K562 (cell line): ENCODE results near the gene MLST8. TPM values are rescaled to one million over a fixed set of nuclear protein-coding genes. Genes with fewer than 3 reads are reported as not detected.

Experiments
- JUNB ChIP-seq: fragments of 450-650 bp; formaldehyde crosslinking; conservative IDR thresholded peaks from 2 replicates; pipeline ENCODE4 v1.4.0; 2020; ENCODE audit warnings: mild to moderate bottlenecking
- polyA plus RNA-seq, 8 experiments: library from polyadenylated mRNA; depleted of rRNA in 4 of 8; stranded (reverse) in 5 of 8; unstranded in 3 of 8; fragments of >200 nt; fragmentation: Nextera tagmentation in 2 of 8; fragmentation: Illumina TruSeq in 1 of 8; extraction: Ambion mirVana in 2 of 8; extraction: Trizol in 1 of 8; gene quantifications; 2 replicates each; pipeline versions ENCODE4 v1.2.1 to v1.2.3, GENCODE V29; 2011 to 2014; ENCODE audit warnings: inconsistent platforms in 1 of 8, missing spikeins in 1 of 8
- total RNA-seq, 7 experiments: library from RNA; depleted of rRNA in 6 of 7; stranded (reverse); fragments of >200 nt in 6 of 7; fragmentation: Illumina TruSeq in 2 of 7; extraction: Trizol in 2 of 7; gene quantifications; 2 replicates each; pipeline versions ENCODE4 v1.2.1 to v1.2.3, GENCODE V29; 2011 to 2021; ENCODE audit warnings: low replicate concordance in 1 of 7
- TF ChIP-seq, protein P1 (sequence below): fragments of 200-600 bp; sonication (generic); IDR thresholded peaks from one replicate; pipeline ENCODE4 v1.6.1; 2012; ENCODE audit warnings: mild to moderate bottlenecking, low read depth, low read length, inconsistent platforms
- TF ChIP-seq, protein P2 (sequence below): sonication (generic); formaldehyde crosslinking; IDR thresholded peaks from 2 replicates; pipeline ENCODE4 v1.8.0; 2022; ENCODE audit warnings: mild to moderate bottlenecking, low read depth, missing genetic modification reagents
- TF ChIP-seq, protein P3 (sequence below): fragments of 450-650 bp; IDR thresholded peaks from 2 replicates; pipeline ENCODE4 v1.6.1; 2016; ENCODE audit warnings: missing biosample characterization, missing genetic modification characterization

The MLST8 gene
- total and polyA plus RNA-seq, 9 of the 15 experiments (the other 6 are each of a cell fraction or from before 2014, with no cell fraction given), result 1.5 to 116 (median 43.3) TPM

DNA sequence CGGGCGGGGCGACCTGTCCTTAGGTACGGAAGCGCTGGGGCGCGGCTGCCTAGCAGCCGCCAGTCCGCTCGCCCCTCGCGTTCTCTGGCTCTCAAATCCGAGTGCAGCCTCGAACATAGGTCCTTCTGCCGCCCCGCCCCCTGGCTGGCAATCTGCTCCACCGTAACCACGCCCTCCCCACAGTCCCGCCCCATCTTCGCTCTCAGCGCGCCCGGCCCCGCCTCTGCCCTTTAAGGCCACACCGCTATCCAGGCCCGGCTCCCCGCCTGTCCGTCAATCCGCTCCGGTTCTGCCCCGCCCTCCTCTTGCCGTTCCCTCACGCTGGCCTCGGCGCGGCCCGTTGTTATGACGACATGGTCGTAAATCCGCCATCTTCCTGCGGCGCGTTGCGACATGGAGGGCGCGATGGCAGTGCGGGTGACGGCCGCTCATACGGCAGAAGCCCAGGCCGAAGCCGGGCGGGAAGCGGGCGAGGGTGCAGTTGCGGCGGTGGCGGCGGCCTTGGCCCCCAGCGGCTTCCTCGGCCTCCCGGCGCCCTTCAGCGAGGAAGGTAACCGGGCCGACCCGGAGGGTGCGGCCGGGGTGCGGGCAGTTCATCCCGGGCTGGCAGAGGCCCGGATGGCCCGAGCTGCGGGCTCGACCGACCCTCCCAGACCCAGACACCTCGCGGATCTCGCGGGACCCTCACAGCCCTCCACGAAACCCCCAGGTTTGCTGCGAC, 18.1 kb downstream of the MLST8 start, which contains the start of gene E4F1 (continued):
- TF ChIP-seq, protein P1, sequence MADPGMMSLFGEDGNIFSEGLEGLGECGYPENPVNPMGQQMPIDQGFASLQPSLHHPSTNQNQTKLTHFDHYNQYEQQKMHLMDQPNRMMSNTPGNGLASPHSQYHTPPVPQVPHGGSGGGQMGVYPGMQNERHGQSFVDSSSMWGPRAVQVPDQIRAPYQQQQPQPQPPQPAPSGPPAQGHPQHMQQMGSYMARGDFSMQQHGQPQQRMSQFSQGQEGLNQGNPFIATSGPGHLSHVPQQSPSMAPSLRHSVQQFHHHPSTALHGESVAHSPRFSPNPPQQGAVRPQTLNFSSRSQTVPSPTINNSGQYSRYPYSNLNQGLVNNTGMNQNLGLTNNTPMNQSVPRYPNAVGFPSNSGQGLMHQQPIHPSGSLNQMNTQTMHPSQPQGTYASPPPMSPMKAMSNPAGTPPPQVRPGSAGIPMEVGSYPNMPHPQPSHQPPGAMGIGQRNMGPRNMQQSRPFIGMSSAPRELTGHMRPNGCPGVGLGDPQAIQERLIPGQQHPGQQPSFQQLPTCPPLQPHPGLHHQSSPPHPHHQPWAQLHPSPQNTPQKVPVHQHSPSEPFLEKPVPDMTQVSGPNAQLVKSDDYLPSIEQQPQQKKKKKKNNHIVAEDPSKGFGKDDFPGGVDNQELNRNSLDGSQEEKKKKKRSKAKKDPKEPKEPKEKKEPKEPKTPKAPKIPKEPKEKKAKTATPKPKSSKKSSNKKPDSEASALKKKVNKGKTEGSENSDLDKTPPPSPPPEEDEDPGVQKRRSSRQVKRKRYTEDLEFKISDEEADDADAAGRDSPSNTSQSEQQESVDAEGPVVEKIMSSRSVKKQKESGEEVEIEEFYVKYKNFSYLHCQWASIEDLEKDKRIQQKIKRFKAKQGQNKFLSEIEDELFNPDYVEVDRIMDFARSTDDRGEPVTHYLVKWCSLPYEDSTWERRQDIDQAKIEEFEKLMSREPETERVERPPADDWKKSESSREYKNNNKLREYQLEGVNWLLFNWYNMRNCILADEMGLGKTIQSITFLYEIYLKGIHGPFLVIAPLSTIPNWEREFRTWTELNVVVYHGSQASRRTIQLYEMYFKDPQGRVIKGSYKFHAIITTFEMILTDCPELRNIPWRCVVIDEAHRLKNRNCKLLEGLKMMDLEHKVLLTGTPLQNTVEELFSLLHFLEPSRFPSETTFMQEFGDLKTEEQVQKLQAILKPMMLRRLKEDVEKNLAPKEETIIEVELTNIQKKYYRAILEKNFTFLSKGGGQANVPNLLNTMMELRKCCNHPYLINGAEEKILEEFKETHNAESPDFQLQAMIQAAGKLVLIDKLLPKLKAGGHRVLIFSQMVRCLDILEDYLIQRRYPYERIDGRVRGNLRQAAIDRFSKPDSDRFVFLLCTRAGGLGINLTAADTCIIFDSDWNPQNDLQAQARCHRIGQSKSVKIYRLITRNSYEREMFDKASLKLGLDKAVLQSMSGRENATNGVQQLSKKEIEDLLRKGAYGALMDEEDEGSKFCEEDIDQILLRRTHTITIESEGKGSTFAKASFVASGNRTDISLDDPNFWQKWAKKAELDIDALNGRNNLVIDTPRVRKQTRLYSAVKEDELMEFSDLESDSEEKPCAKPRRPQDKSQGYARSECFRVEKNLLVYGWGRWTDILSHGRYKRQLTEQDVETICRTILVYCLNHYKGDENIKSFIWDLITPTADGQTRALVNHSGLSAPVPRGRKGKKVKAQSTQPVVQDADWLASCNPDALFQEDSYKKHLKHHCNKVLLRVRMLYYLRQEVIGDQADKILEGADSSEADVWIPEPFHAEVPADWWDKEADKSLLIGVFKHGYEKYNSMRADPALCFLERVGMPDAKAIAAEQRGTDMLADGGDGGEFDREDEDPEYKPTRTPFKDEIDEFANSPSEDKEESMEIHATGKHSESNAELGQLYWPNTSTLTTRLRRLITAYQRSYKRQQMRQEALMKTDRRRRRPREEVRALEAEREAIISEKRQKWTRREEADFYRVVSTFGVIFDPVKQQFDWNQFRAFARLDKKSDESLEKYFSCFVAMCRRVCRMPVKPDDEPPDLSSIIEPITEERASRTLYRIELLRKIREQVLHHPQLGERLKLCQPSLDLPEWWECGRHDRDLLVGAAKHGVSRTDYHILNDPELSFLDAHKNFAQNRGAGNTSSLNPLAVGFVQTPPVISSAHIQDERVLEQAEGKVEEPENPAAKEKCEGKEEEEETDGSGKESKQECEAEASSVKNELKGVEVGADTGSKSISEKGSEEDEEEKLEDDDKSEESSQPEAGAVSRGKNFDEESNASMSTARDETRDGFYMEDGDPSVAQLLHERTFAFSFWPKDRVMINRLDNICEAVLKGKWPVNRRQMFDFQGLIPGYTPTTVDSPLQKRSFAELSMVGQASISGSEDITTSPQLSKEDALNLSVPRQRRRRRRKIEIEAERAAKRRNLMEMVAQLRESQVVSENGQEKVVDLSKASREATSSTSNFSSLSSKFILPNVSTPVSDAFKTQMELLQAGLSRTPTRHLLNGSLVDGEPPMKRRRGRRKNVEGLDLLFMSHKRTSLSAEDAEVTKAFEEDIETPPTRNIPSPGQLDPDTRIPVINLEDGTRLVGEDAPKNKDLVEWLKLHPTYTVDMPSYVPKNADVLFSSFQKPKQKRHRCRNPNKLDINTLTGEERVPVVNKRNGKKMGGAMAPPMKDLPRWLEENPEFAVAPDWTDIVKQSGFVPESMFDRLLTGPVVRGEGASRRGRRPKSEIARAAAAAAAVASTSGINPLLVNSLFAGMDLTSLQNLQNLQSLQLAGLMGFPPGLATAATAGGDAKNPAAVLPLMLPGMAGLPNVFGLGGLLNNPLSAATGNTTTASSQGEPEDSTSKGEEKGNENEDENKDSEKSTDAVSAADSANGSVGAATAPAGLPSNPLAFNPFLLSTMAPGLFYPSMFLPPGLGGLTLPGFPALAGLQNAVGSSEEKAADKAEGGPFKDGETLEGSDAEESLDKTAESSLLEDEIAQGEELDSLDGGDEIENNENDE, result no peak
- TF ChIP-seq, protein P2, sequence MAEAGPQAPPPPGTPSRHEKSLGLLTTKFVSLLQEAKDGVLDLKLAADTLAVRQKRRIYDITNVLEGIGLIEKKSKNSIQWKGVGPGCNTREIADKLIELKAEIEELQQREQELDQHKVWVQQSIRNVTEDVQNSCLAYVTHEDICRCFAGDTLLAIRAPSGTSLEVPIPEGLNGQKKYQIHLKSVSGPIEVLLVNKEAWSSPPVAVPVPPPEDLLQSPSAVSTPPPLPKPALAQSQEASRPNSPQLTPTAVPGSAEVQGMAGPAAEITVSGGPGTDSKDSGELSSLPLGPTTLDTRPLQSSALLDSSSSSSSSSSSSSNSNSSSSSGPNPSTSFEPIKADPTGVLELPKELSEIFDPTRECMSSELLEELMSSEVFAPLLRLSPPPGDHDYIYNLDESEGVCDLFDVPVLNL (CRISPR knock-in tag), result 0 out of 2 replicates have a peak, but pooled peaks have one; percentile 51
- TF ChIP-seq JUNB (CRISPR knock-in tag), result no peak
- TF ChIP-seq, protein P3, sequence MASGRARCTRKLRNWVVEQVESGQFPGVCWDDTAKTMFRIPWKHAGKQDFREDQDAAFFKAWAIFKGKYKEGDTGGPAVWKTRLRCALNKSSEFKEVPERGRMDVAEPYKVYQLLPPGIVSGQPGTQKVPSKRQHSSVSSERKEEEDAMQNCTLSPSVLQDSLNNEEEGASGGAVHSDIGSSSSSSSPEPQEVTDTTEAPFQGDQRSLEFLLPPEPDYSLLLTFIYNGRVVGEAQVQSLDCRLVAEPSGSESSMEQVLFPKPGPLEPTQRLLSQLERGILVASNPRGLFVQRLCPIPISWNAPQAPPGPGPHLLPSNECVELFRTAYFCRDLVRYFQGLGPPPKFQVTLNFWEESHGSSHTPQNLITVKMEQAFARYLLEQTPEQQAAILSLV, result no peak
